ENCODE results near the gene ACTN4.

The ACTN4 gene

DNA sequence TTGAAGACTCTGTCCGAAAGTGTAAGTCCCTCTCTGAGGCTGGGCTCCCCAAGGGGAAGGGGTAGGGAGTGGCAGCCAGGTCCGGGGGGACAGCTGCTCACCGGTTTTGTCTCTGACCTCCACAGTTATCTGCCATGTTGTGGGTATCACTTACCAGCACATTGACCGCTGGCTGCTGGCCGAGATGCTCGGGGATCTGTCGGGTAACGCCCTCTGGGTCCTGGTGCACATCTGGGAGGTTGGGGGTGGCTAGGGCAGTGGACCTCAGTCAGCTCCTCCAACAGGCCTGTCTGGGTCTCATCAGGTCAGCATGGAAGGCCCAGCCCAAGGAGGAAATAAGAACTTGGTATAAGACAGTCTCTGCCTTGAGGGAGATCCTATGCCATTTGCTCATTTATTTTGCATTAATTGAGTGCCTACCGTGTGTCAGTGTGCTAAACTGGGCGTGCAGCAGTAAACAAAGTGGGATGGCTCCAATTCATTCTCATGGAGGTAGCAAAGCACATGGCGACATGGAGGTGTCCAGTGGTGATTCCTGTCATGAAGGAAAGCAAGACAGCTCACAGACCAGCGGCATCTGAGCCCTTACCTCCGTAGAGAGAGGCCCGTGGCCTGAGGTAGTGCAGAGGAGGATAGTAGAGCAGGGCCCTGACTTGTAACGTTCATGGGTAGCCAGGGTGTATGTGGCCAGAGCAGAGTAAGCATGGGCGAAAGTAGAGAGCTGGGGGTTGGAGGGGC lies 14.8 kb upstream of the ACTN4 start:
- H3K4me1 ChIP-seq = peaks cover 19 to 31% (median 22%) of the 10 kb centered on the region in 10 experiments
- peaks cover 0 to 62% (median 38%) of the 10 kb centered on the region in 11 experiments; a peak in 16 of 22 replicates for H4K20me1 ChIP-seq
- H3K9ac ChIP-seq = no peak overlapping the region
- H3K9me3 ChIP-seq (replicated peaks in 1 of 11) = no peaks in the 10 kb centered on the region
- no peak overlapping the region for H3K27ac ChIP-seq
- H3K36me3 ChIP-seq = peaks cover 72 to 87% (median 80%) of the 10 kb centered on the region in 11 experiments
- TF ChIP-seq Cebpa-rat (IDR thresholded peaks at IDR 0.05) = no peak
- no peak overlapping the region for H3K4me3 ChIP-seq
- no peaks in the 10 kb centered on the region for H3K27me3 ChIP-seq
- H3K4me2 ChIP-seq = no peak overlapping the region

GRCh38 chr19:38634757-38635482 lies 12.5 kb upstream of the ACTN4 start:
- Histone ChIP-seq H4K20me1 (peaks cover 0 to 41% (median 26%) of the 10 kb centered on the region in 11 experiments; a peak in 16 of 22 replicates), H3K36me3 (peaks cover 60 to 78% (median 65%) of the 10 kb centered on the region in 11 experiments), H3K4me1 (peaks cover 25 to 38% (median 27%) of the 10 kb centered on the region in 10 experiments), H3K9me3 (replicated peaks in 1 of 11) (no peaks in the 10 kb centered on the region), H3K9ac (peak overlapping the region in 3 of 11 experiments; percentile 5 to 28 (median 19); a peak in 2 of 22 replicates), H3K27ac (peak overlapping the region in 4 of 11 experiments; percentile 11 to 38 (median 18); a peak in 3 of 22 replicates), H3K4me3 (no peak overlapping the region), H3K27me3 (no peaks in the 10 kb centered on the region), H3K4me2 (no peak overlapping the region; a peak in 1 of 22 replicates)
- TF ChIP-seq Cebpa-rat (IDR thresholded peaks at IDR 0.05) = no peak

DNA sequence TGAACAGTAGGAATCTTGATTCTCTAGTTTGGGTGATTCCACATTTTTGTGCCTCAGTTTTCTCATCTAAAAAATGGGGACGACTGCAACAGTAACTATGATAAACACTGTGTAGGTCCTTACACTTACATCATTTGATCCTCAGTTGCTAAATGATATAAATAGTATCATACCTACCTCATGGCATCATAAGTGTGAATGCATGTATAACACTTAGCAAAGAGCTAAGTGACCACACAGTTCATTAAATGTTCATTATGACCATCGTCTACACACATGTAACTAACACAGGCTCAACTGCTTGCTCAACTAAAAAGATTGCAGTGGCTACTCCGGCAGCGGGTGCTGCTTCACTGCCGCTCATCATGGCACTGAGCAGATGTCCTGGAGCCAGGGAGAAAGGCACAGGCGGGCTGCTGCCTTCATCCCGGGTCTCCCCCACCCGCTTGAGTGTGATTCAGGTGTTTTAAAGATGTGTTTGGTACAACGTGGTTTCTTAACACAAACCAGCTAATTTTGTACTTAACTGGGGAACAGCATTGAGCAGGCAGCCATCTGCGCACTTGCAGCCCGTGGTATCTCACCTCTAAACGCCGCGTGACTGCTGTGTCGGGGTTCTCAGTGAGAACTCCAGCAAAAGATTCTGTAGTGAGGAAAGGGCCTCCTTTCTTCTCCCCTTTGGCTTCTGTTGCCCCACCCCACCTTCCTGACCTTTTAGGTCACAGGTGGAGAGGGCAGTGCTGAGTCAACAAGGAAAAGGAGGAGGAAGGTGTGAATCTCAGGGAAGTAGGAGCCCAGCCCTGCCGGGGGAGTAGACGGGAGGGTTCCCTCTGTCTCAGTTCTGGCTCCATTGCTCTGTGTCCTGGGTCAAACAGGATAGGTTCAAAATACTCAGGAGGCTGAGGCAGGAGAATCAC lies 11.7 kb upstream of the ACTN4 start:
- Histone ChIP-seq H3K4me2 (peak overlapping the region; percentile 55 to 81 (median 65); a peak in 21 of 22 replicates), H3K9ac (peak overlapping the region; percentile 20 to 69 (median 58); a peak in 15 of 22 replicates), H4K20me1 (peaks cover 0 to 37% (median 26%) of the 10 kb centered on the region in 11 experiments; a peak in 15 of 22 replicates), H3K9me3 (replicated peaks in 1 of 11) (no peaks in the 10 kb centered on the region), H3K27me3 (no peaks in the 10 kb centered on the region), H3K36me3 (peaks cover 52 to 75% (median 57%) of the 10 kb centered on the region in 11 experiments), H3K4me3 (no peak overlapping the region; a peak in 1 of 20 replicates), H3K27ac (peak overlapping the region in 6 of 11 experiments; percentile 31 to 80 (median 66); a peak in 9 of 22 replicates), H3K4me1 (peaks cover 31 to 46% (median 34%) of the 10 kb centered on the region in 10 experiments)
- no peak for TF ChIP-seq Cebpa-rat (IDR thresholded peaks at IDR 0.05)

DNA sequence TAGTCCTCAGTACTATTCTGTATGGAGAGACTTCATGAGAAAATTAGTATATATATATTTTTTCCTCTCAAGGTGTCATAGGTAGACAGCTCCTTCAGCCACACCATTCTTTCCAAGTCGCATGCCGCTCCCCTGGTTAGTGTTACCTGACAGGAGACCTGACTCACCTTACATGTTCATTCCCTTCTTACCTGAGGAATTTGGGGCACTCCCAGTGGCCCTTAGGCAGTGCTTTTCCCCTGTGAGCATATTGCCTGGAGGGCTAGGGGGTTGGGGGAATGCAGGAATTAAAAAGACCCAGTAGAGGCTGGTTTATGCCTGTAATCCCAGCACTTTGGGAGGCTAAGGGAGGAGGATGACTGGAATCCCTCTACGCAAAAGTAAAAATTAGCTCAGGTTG lies 9.0 kb upstream of the ACTN4 start:
- Histone ChIP-seq H3K9ac (no peak overlapping the region), H3K4me2 (no peak overlapping the region), H3K27ac (no peak overlapping the region), H3K9me3 (replicated peaks in 1 of 11) (no peaks in the 10 kb centered on the region), H4K20me1 (peaks cover 0 to 20% (median 14%) of the 10 kb centered on the region in 11 experiments; a peak in 14 of 22 replicates), H3K4me1 (peaks cover 45 to 71% (median 57%) of the 10 kb centered on the region in 10 experiments), H3K36me3 (peaks cover 29 to 48% (median 35%) of the 10 kb centered on the region in 11 experiments), H3K4me3 (no peak overlapping the region), H3K27me3 (no peaks in the 10 kb centered on the region)
- TF ChIP-seq Cebpa-rat (IDR thresholded peaks at IDR 0.05) = no peak

DNA sequence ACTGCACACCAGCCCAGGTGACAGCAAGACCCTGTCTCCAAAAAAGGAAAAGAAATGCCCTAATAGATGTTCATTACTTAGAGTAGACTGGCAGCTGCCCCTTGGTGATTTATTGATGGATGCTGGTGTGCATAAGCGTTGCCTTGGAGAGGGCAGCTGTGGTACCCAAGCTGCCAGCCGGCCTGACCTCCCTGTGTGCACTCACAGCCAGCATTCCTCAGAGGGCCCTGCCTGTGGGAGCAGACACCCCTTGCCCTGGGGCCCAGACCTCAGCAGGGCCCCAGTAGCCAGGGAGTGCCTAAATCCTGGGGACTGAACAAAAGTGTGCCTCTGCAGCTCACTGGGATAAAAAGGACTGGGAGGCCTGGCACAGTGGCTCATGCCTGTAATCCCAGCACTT lies 7.8 kb upstream of the ACTN4 start:
- peak overlapping the region in 4 of 11 experiments; percentile 16 to 53 (median 30); a peak in 2 of 22 replicates for H3K9ac ChIP-seq
- peaks cover 45 to 69% (median 58%) of the 10 kb centered on the region in 10 experiments for H3K4me1 ChIP-seq
- peak overlapping the region in 7 of 11 experiments; percentile 16 to 37 (median 28); a peak in 8 of 22 replicates for H3K4me2 ChIP-seq
- H3K36me3 ChIP-seq = peaks cover 26 to 41% (median 32%) of the 10 kb centered on the region in 11 experiments
- H3K27me3 ChIP-seq = no peaks in the 10 kb centered on the region
- no peak overlapping the region for H3K4me3 ChIP-seq
- H4K20me1 ChIP-seq = peaks cover 0 to 20% (median 10%) of the 10 kb centered on the region in 11 experiments; a peak in 12 of 22 replicates
- H3K9me3 ChIP-seq (replicated peaks in 1 of 11) = no peaks in the 10 kb centered on the region
- H3K27ac ChIP-seq = no peak overlapping the region
- no peak for TF ChIP-seq Cebpa-rat (IDR thresholded peaks at IDR 0.05)

DNA sequence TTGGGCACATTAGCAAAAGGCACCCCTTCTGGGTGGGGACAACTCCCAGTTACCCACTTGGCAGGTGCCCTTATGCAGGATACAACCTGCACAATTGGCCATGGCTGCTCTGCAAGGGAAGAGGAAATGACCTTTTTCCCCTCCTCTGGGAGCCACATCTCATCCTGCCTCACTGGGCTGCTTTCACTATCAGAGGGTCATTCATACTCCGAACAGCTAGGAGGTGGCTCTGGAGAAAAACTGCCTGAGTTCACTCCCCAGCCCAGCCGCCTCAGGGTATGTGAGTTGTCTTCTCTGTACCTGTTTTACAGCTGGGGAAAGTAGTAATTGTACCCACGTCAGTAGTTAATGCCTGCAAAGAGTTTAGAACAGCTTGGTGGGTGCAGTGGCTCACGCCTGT lies 7.1 kb upstream of the ACTN4 start:
- H3K4me3 ChIP-seq = no peak overlapping the region
- H4K20me1 ChIP-seq = peaks cover 0 to 13% (median 4%) of the 10 kb centered on the region in 11 experiments; a peak in 7 of 22 replicates
- no peak overlapping the region for H3K9ac ChIP-seq
- peak overlapping the region in 8 of 11 experiments; percentile 2 to 37 (median 26); a peak in 10 of 22 replicates for H3K4me2 ChIP-seq
- H3K4me1 ChIP-seq = peaks cover 40 to 63% (median 58%) of the 10 kb centered on the region in 10 experiments
- H3K9me3 ChIP-seq (replicated peaks in 1 of 11) = no peaks in the 10 kb centered on the region
- no peak overlapping the region for H3K27ac ChIP-seq
- no peaks in the 10 kb centered on the region for H3K27me3 ChIP-seq
- peaks cover 19 to 35% (median 25%) of the 10 kb centered on the region in 11 experiments for H3K36me3 ChIP-seq
- TF ChIP-seq Cebpa-rat (IDR thresholded peaks at IDR 0.05) = no peak

GRCh38 chr19:38642176-38642575 lies 5.3 kb upstream of the ACTN4 start:
- Histone ChIP-seq H3K9ac (peak overlapping the region in 2 of 11 experiments; percentile 4 to 33; a peak in 2 of 22 replicates), H4K20me1 (0 out of 22 replicates have a peak, but pooled peaks cover 0 to 3% (median 0%) of the 10 kb centered on the region in 11 experiments), H3K36me3 (peaks cover 6 to 21% (median 13%) of the 10 kb centered on the region in 11 experiments; a peak in 14 of 22 replicates), H3K27me3 (no peaks in the 10 kb centered on the region), H3K27ac (peak overlapping the region in 9 of 11 experiments; percentile 18 to 57 (median 37); a peak in 12 of 22 replicates), H3K4me2 (peak overlapping the region; percentile 38 to 68 (median 52)), H3K9me3 (replicated peaks in 1 of 11) (no peaks in the 10 kb centered on the region), H3K4me3 (no peak overlapping the region), H3K4me1 (peaks cover 26 to 50% (median 43%) of the 10 kb centered on the region in 10 experiments)
- no peak for TF ChIP-seq Cebpa-rat (IDR thresholded peaks at IDR 0.05)

- TF ChIP-seq Cebpa-rat (IDR thresholded peaks at IDR 0.05) = no peak
- H3K4me2 ChIP-seq = no peak overlapping the region
- no peak overlapping the region for H3K27ac ChIP-seq
Measured at GRCh38 chr19:38644719-38645118, 2.7 kb upstream of the ACTN4 start.

More at GRCh38 chr19:38644719-38645118, 2.7 kb upstream of the ACTN4 start:
- peaks cover 32 to 48% (median 44%) of the 10 kb centered on the region in 10 experiments for H3K4me1 ChIP-seq
- peaks cover 0 to 7% (median 0%) of the 10 kb centered on the region in 11 experiments; a peak in 3 of 22 replicates for H3K36me3 ChIP-seq
- H3K9me3 ChIP-seq (replicated peaks in 1 of 11) = no peaks in the 10 kb centered on the region
- H3K4me3 ChIP-seq = no peak overlapping the region
- no peak overlapping the region for H3K9ac ChIP-seq
- peaks cover 5 to 22% (median 13%) of the 10 kb centered on the region in 11 experiments; a peak in 20 of 22 replicates for H4K20me1 ChIP-seq
- no peaks in the 10 kb centered on the region for H3K27me3 ChIP-seq

All from BLaER1 treated with 17β-estradiol and CSF1 and Interleukin-3, amounts not matched to agents 10 nM and 100 nM (cell line).